HEK293T (cell line): ENCODE measurements around the gene SERPINB13.

Experiments used
- CTCF ChIA-PET: fragments of 350-600 bp; formaldehyde crosslinking; extraction: SDS; loops from one replicate; lab custom pipeline; 2021; ENCODE audit warnings: antibody characterized with exemption, inconsistent platforms; lab: Yijun Ruan, JAX
- POLR2A ChIA-PET: fragments of 350-600 bp; formaldehyde crosslinking; extraction: SDS; loops from one replicate; lab custom pipeline; 2020; ENCODE audit warnings: antibody characterized with exemption, inconsistent platforms; lab: Yijun Ruan, JAX
- DNase-seq: peaks from one replicate; pipeline ENCODE4 v3.0.0; 2012; ENCODE audit warnings: mixed read lengths; ENCODE audit errors: extremely low spot score
- ARNT ChIP-seq: fragments of 450-650 bp; IDR thresholded peaks from 2 replicates; pipeline ENCODE4 v1.6.1; 2017; ENCODE audit warnings: mild to moderate bottlenecking
- BHLHE40 ChIP-seq: fragments of 450-650 bp; IDR thresholded peaks from 2 replicates; pipeline ENCODE4 v1.6.1; 2016; ENCODE audit warnings: mild to moderate bottlenecking, moderate library complexity, borderline replicate concordance
- CTBP1 ChIP-seq: fragments of 450-650 bp; IDR thresholded peaks from 2 replicates; pipeline ENCODE4 v1.6.1; 2016; ENCODE audit warnings: borderline replicate concordance
- ELF4 ChIP-seq: fragments of 450-650 bp; IDR thresholded peaks from 2 replicates; pipeline ENCODE4 v1.6.1; 2017; ENCODE audit warnings: antibody characterized with exemption
- FOXA1 ChIP-seq: fragments of 450-650 bp; IDR thresholded peaks from 2 replicates; pipeline ENCODE4 v1.6.1; 2016; ENCODE audit warnings: mild to moderate bottlenecking
- FOXK2 ChIP-seq: fragments of 450-650 bp; IDR thresholded peaks from 2 replicates; pipeline ENCODE4 v1.6.1; 2016; ENCODE audit warnings: mild to moderate bottlenecking
- FOXM1 ChIP-seq: fragments of 450-650 bp; IDR thresholded peaks from 2 replicates; pipeline ENCODE4 v1.6.1; 2017; ENCODE audit warnings: mild to moderate bottlenecking, borderline replicate concordance
- HDGF ChIP-seq: fragments of 450-650 bp; IDR thresholded peaks from 2 replicates; pipeline ENCODE4 v1.6.1; 2017; ENCODE audit warnings: antibody characterized with exemption, borderline replicate concordance
- L3MBTL2 ChIP-seq: fragments of 450-650 bp; conservative IDR thresholded peaks from 2 replicates; pipeline ENCODE4 v1.6.1; 2016; ENCODE audit warnings: mild to moderate bottlenecking
- LEF1 ChIP-seq: fragments of 450-650 bp; IDR thresholded peaks from 2 replicates; pipeline ENCODE4 v1.6.1; 2017; ENCODE audit warnings: mild to moderate bottlenecking, borderline replicate concordance
- NFRKB ChIP-seq: fragments of 450-650 bp; IDR thresholded peaks from 2 replicates; pipeline ENCODE4 v1.6.1; 2016; ENCODE audit warnings: mild to moderate bottlenecking, moderate library complexity
- SP1 ChIP-seq: fragments of 450-650 bp; IDR thresholded peaks from 2 replicates; pipeline ENCODE4 v1.6.1; 2017
- SUZ12 ChIP-seq: fragments of 450-650 bp; IDR thresholded peaks from 2 replicates; pipeline ENCODE4 v1.6.1; 2016; ENCODE audit warnings: mild to moderate bottlenecking
- TARDBP ChIP-seq: fragments of 450-650 bp; IDR thresholded peaks from 2 replicates; pipeline ENCODE4 v1.6.1; 2016
- ZNF384 ChIP-seq: fragments of 450-650 bp; IDR thresholded peaks from 2 replicates; pipeline ENCODE4 v1.6.1; 2016
- TF ChIP-seq, protein P1 (sequence below): fragments of 450-650 bp; IDR thresholded peaks from 2 replicates; pipeline ENCODE4 v1.6.1; 2016

The SERPINB13 gene

DNA sequence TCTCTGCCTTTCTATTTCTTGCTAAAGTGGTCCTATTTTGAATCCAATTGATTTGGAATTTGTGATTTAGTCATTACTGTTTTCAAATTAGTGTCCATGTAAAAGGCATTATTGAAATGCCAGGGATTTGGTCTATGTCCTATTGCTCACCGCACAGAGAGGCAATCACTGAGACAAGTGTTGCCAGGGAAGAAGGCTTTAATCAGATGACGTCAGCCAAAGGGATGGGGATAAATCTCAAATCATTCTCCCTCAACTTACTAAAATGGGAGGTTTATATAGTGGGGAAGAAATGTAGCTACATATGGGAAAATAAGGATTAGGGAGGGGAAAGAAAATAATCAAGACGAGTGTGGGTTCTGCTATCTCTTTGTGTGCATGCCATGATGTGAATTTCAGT is 35.4 kb upstream of the SERPINB13 start:
- no peak for TF ChIP-seq L3MBTL2
- no peak for TF ChIP-seq NFRKB
- no peak for TF ChIP-seq TARDBP
- TF ChIP-seq ELF4, result no peak
- no peak for TF ChIP-seq CTBP1
- no peak for TF ChIP-seq HDGF
- POLR2A ChIA-PET, result no interaction called here
- DNase-seq, result no peak
- CTCF ChIA-PET, result no interaction called here

DNA sequence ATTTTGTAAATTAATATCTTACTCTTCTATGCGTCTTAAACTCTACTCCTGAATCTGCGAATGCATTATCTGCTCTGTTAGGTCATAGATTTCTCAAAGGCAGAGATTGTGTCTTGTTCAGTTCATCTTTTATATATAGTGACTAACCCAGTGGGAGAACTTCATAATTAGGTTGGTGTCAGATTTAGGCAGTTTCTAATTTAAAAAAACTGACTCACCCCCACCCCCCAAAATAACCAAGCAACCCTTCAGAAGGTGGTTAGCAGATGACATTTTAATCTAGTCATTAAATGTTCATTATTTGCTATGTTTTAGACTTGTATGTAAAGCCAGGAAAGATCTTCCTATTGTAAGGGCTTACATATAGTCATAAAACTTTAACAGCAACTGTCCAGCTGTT is 34.6 kb upstream of the SERPINB13 start:
- TF ChIP-seq TARDBP, result no peak
- TF ChIP-seq, protein P1, sequence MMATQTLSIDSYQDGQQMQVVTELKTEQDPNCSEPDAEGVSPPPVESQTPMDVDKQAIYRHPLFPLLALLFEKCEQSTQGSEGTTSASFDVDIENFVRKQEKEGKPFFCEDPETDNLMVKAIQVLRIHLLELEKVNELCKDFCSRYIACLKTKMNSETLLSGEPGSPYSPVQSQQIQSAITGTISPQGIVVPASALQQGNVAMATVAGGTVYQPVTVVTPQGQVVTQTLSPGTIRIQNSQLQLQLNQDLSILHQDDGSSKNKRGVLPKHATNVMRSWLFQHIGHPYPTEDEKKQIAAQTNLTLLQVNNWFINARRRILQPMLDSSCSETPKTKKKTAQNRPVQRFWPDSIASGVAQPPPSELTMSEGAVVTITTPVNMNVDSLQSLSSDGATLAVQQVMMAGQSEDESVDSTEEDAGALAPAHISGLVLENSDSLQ, result no peak
- no peak for TF ChIP-seq FOXK2
- no peak for TF ChIP-seq BHLHE40
- no peak for TF ChIP-seq CTBP1
- no peak for TF ChIP-seq HDGF
- TF ChIP-seq SUZ12, result no peak
- TF ChIP-seq NFRKB, result no peak
- no peak for TF ChIP-seq SP1
- no peak for TF ChIP-seq FOXA1
- no peak for TF ChIP-seq L3MBTL2
- TF ChIP-seq ZNF384, result no peak
- TF ChIP-seq ARNT, result no peak
- no peak for TF ChIP-seq ELF4
- no peak for TF ChIP-seq LEF1
- TF ChIP-seq FOXM1, result no peak
- CTCF ChIA-PET, result no interaction called here
- POLR2A ChIA-PET, result no interaction called here
- DNase-seq, result no peak

DNA sequence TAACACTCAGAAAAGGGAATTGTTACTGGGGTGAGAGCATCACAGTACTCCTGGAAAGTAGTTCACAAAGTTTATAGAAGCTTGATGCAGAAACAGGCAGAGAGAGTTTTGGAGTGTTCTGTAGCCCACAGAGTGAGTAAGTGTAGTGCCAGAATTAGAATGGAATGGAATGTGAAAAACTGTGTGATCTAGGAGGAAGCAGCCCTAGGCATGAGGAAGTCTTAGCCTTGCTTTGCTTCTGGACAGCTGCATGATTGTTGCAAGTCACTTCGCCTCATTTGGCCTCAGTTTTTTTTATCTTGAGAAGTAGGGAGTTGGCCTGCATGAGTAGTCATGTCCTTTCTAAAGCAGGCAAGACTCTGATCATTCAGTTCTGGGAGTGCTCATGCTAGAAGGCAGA is 34.1 kb upstream of the SERPINB13 start:
- CTCF ChIA-PET, result no interaction called here
- TF ChIP-seq, protein P1, result no peak
- TF ChIP-seq ARNT (no peak), ELF4 (no peak), FOXM1 (no peak), TARDBP (no peak), SUZ12 (no peak)
- DNase-seq, result no peak
- POLR2A ChIA-PET, result no interaction called here

DNA sequence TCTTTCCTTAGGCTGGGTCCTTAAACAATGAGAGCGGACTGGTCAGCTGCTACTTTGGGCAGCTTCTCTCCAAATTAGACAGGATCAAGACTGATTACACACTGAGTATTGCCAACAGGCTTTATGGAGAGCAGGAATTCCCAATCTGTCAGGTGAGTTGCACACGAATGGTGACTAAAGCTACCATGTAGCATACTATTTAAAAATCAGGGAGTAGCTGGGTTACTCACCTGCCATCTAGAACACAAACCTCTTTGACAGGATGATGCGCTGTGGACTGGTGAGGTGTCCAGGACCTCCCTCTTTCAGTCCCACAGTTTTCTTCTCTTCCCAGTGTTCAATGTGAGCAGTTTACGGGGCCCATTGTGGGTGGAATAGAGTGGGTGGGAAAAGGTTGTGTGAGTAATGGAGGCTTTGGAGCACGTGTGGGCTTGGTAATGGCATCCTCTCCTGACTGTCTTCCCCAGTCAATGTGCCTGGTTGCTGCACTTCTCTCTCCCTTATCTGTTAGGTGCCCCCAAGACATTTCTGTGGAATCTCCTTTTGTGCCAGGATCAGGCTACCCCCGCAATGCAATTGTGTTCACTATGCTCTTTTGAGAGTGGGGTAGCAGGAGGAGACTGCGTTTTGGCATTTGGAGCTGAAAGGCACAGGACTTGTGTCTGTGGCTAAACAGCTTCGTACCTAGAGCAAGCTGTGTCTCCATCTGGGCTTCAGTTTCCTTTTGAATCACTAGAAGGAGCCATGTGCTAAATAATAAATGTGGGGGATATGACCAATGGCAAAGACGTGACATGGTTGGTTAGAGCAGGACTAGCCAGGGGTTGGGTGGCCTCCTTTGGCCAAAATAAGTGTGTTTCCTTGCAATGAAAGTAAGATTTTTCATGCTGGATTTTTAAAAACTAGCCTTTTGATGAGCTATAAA is 27.3 kb upstream of the SERPINB13 start:
- no peak for TF ChIP-seq SUZ12
- TF ChIP-seq FOXA1, result no peak
- TF ChIP-seq ZNF384, result no peak
- TF ChIP-seq NFRKB, result no peak
- no peak for TF ChIP-seq LEF1
- no peak for TF ChIP-seq ELF4
- TF ChIP-seq ARNT, result no peak
- no peak for TF ChIP-seq SP1
- no peak for TF ChIP-seq CTBP1
- TF ChIP-seq TARDBP, result no peak
- no peak for TF ChIP-seq HDGF
- no peak for TF ChIP-seq FOXM1
- TF ChIP-seq L3MBTL2, result no peak
- TF ChIP-seq FOXK2, result no peak
- no peak for TF ChIP-seq BHLHE40
- no peak for DNase-seq
- ChIA-PET POLR2A (no interaction called here), CTCF (no interaction called here)

DNA sequence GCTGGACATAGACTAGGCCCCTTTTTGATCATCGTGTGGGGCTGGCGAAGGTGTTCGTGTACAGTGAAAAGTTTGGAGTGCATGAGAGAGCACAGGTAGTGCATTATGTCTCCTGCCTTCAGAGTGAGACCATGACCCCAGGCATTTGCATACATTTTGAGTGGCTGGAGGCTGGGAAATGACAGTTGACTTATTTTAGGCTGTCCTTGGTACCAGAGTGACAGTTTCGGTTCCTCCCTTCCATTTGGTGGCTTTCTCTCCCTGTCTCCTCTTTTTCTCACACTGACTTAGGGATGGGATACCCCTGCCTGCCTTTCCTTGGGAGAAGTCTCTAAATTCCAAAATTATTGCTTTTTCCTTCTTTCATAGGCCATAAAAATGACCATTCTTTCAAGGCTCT is 24.9 kb upstream of the SERPINB13 start:
- TF ChIP-seq CTBP1 (no peak), FOXM1 (no peak), ELF4 (no peak), BHLHE40 (no peak), TARDBP (no peak), FOXA1 (no peak), LEF1 (no peak), HDGF (no peak), SUZ12 (no peak), L3MBTL2 (no peak), SP1 (no peak), NFRKB (no peak), ARNT (no peak), FOXK2 (no peak), ZNF384 (no peak)
- TF ChIP-seq, protein P1, result no peak
- ChIA-PET CTCF (no interaction called here), POLR2A (no interaction called here)
- DNase-seq, result no peak

DNA sequence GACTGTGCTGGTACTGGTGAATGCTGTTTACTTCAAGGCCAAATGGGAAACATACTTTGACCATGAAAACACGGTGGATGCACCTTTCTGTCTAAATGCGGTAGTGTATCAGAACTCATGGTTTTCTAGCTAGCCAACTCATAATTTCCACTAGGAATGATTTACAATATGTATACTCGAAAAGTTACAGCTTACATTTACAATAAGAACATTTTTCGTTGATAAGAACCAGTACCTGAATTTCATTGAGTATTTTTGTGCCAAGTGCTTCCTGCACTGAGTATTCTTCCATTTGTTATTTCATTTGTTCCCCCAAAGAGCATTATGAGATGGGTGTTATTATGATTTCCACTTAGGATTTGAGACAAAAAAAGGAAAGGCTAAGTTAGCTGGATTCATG is 23.1 kb upstream of the SERPINB13 start:
- ChIA-PET POLR2A (no interaction called here), CTCF (no interaction called here)
- TF ChIP-seq TARDBP, result no peak
- TF ChIP-seq, protein P1, result no peak
- no peak for TF ChIP-seq L3MBTL2
- TF ChIP-seq FOXM1, result no peak
- no peak for TF ChIP-seq SP1
- no peak for TF ChIP-seq CTBP1
- TF ChIP-seq FOXK2, result no peak
- no peak for TF ChIP-seq FOXA1
- no peak for TF ChIP-seq BHLHE40
- no peak for TF ChIP-seq LEF1
- no peak for TF ChIP-seq ELF4
- TF ChIP-seq NFRKB, result no peak
- TF ChIP-seq SUZ12, result no peak
- TF ChIP-seq HDGF, result no peak
- TF ChIP-seq ARNT, result no peak
- no peak for TF ChIP-seq ZNF384
- no peak for DNase-seq
